ENCODE data around the gene RHBDF1. TPM values are rescaled to one million over a fixed set of nuclear protein-coding genes. Genes with fewer than 3 reads are reported as not detected.
A peak's percentile ranks its signal among the peaks of the same experiment; 100 is the strongest.

RHBDF1 gene
- polyA plus RNA-seq, 3 donors = 0.20 TPM; not detected in 2

- H3K27ac Mint-ChIP-seq = peak within 1 kb of the TSS in 6 of 7 donors; percentile 54 to 86 (median 84)
- Histone ChIP-seq H3K4me1 (ENCODE audit: control insufficient read depth in 1 of 2, insufficient read depth in 2 of 2, low read length in 2 of 2) (peaks cover 28 to 36% of the 10 kb centered on the region in 2 donors), H2AFZ (ENCODE audit: insufficient read depth, low read depth, low read length, poor library complexity, severe bottlenecking) (peak within 1 kb of the TSS; percentile 89), H3K79me2 (ENCODE audit: insufficient read depth, low read length) (peaks cover 8% of the 10 kb centered on the region), H3K4me2 (replicated peaks; ENCODE audit: extremely low read depth, low read length, poor library complexity, severe bottlenecking) (peak within 1 kb of the TSS; percentile 98), H3K4me3 (replicated peaks in 1 of 3; ENCODE audit: low read depth in 2 of 3, low read length in 3 of 3) (peak within 1 kb of the TSS; percentile 73 to 87 (median 77)), H3K9ac (ENCODE audit: insufficient read depth, low read length, poor library complexity, severe bottlenecking) (peak within 1 kb of the TSS; percentile 83), H3K36me3 (replicated peaks in 1 of 2; ENCODE audit: control insufficient read depth in 1 of 2, insufficient read depth in 2 of 2, low read length in 2 of 2) (peaks cover 12 to 14% of the 10 kb centered on the region in 2 donors), H4K20me1 (ENCODE audit: insufficient read depth, low read length) (no peaks in the 10 kb centered on the region), H3K27me3 (ENCODE audit: control insufficient read depth in 2 of 2, insufficient read depth in 2 of 2, low read length in 2 of 2) (peaks cover 5 to 25% of the 10 kb centered on the region in 2 donors), H3K27ac (ENCODE audit: low read depth in 1 of 2, low read length in 2 of 2) (peak within 1 kb of the TSS in 1 of 2 donors; percentile 74), H3K9me3 (replicated peaks in 1 of 2; ENCODE audit: control insufficient read depth in 1 of 2, insufficient read depth in 1 of 2, low read length in 2 of 2) (peaks cover 0 to 3% of the 10 kb centered on the region in 2 donors)
- peaks cover 23 to 33% (median 27%) of the 10 kb centered on the region in 3 donors for H3K27me3 Mint-ChIP-seq (ENCODE audit: low read depth in 3 of 3)
- peak; percentile 60 to 73 (median 62) for DNase-seq
- H3K36me3 Mint-ChIP-seq = peaks cover 18 to 26% of the 10 kb centered on the region in 2 donors
- intact Hi-C loops (cut with micrococcal nuclease) = loop anchor here in 1 of 2 donors (2.0 kb wide), 1 partner anchor 23 kb away; no protein-coding TSS in a partner anchor
- peaks cover 41% of the 10 kb centered on the region for H3K4me1 Mint-ChIP-seq
- under 1% methylated on average over 80 of the region's 83 CpGs for WGBS (ENCODE audit: insufficient coverage)
- H3K4me3 Mint-ChIP-seq = peak within 1 kb of the TSS; percentile 93 to 98
- no peak for TF ChIP-seq CTCF (IDR thresholded peaks at IDR 0.05)
- H3K9me3 Mint-ChIP-seq = peaks cover 0 to 3% (median 1%) of the 10 kb centered on the region in 7 donors
These were observed 5.5 kb upstream of the RHBDF1 start, which contains the start of gene MPG for GRCh38 chr16:77807-78443. Gene MPG (plus strand): TSS chr16:78225. CDS start chr16:78310, 85 bp downstream.

- Mint-ChIP-seq H3K27ac (no peak overlapping the region), H3K9me3 (peaks cover 0 to 5% (median 3%) of the 10 kb centered on the region in 7 donors), H3K4me1 (peaks cover 41% of the 10 kb centered on the region), H3K36me3 (peaks cover 16 to 21% of the 10 kb centered on the region in 2 donors), H3K27me3 (ENCODE audit: low read depth in 3 of 3) (peaks cover 26 to 37% (median 29%) of the 10 kb centered on the region in 3 donors), H3K4me3 (peak overlapping the region; percentile 75 to 85)
- Histone ChIP-seq H3K36me3 (replicated peaks in 1 of 2; ENCODE audit: control insufficient read depth in 1 of 2, insufficient read depth in 2 of 2, low read length in 2 of 2) (peaks cover 10 to 11% of the 10 kb centered on the region in 2 donors), H3K27me3 (ENCODE audit: control insufficient read depth in 2 of 2, insufficient read depth in 2 of 2, low read length in 2 of 2) (peaks cover 9 to 29% of the 10 kb centered on the region in 2 donors), H3K9ac (ENCODE audit: insufficient read depth, low read length, poor library complexity, severe bottlenecking) (peak overlapping the region; percentile 83), H3K4me2 (replicated peaks; ENCODE audit: extremely low read depth, low read length, poor library complexity, severe bottlenecking) (peak overlapping the region; percentile 98), H3K4me3 (replicated peaks in 1 of 3; ENCODE audit: low read depth in 2 of 3, low read length in 3 of 3) (peak overlapping the region; percentile 73 to 87 (median 77)), H3K9me3 (replicated peaks in 1 of 2; ENCODE audit: control insufficient read depth in 1 of 2, insufficient read depth in 1 of 2, low read length in 2 of 2) (peaks cover 0 to 6% of the 10 kb centered on the region in 2 donors), H3K4me1 (ENCODE audit: control insufficient read depth in 1 of 2, insufficient read depth in 2 of 2, low read length in 2 of 2) (peaks cover 32 to 36% of the 10 kb centered on the region in 2 donors), H3K27ac (ENCODE audit: low read depth in 1 of 2, low read length in 2 of 2) (peak overlapping the region in 1 of 2 donors; percentile 74), H4K20me1 (ENCODE audit: insufficient read depth, low read length) (no peaks in the 10 kb centered on the region), H2AFZ (ENCODE audit: insufficient read depth, low read depth, low read length, poor library complexity, severe bottlenecking) (peak overlapping the region; percentile 89), H3K79me2 (ENCODE audit: insufficient read depth, low read length) (peaks cover 8% of the 10 kb centered on the region)
- intact Hi-C loops (cut with micrococcal nuclease) = no loop called here
- TF ChIP-seq CTCF (IDR thresholded peaks at IDR 0.05) = no peak
- DNase-seq = peak; percentile 33 to 40 (median 34)
- WGBS (ENCODE audit: insufficient coverage) = 6% methylated on average over 29 of the region's 31 CpGs
These were observed 4.9 kb upstream of the RHBDF1 start for GRCh38 chr16:77273-77806.
